ENCODE results near the gene CCDC74B.
"Not testable (repeated sequence)": the region's sequence is repeated elsewhere in the genome, so short reads cannot be mapped to it uniquely, and the experiment has no call there.

GRCh38 chr2:130138841-130139251 is 6.1 kb downstream of the CCDC74B start:
- not testable (repeated sequence) for TF ChIP-seq CTCF, POLR2A (IDR thresholded peaks at IDR 0.05)
